ENCODE data around the gene DRG2.

DRG2 gene

DNA sequence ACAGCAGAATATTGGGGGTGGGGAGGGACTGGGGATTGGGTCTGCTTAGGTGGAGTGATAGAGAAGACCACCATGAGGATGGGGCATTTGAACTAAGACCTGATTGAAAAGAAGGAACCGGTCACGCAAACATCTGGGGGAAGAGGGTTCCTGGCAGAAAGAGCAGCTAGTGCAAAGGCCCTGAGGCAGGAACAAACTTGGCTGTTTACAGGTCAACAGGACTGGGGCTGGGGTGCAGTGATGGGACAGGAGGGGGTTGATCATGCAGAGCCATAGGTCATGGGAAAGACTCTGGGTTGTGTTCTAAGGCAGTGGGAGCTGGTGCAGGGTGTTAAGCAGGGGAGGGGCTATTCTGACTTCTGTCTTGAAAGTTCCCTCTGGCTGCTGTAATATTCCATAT is 1.9 kb downstream of the DRG2 start:
- Histone ChIP-seq H4K8ac (ENCODE audit: low read length) (peak overlapping the region; percentile 41), H3K79me1 (replicated peaks; ENCODE audit: low read length, poor library complexity, severe bottlenecking) (peaks cover 30% of the 10 kb centered on the region), H4K91ac (ENCODE audit: low read length) (no peak overlapping the region), H3K4ac (ENCODE audit: low read depth in 1 of 2, low read length in 2 of 2) (no peak overlapping the region), H2BK5ac (ENCODE audit: low read depth, low read length, poor library complexity, severe bottlenecking) (no peak overlapping the region), H3K4me2 (ENCODE audit: low read length, poor library complexity, severe bottlenecking) (no peak overlapping the region), H2BK15ac (ENCODE audit: low read depth, poor library complexity, severe bottlenecking) (peak overlapping the region; percentile 52), H3K18ac (ENCODE audit: low read depth in 1 of 2, low read length in 2 of 2) (peak overlapping the region in 1 of 2 experiments; percentile 6), H2AFZ (ENCODE audit: low read depth, low read length) (no peak overlapping the region), H3K27me3 (ENCODE audit: control insufficient read depth in 1 of 2, insufficient read depth in 1 of 2, low read length in 2 of 2) (no peaks in the 10 kb centered on the region), H3K9ac (ENCODE audit: low read length) (peak overlapping the region; percentile 95), H3K36me3 (ENCODE audit: control insufficient read depth in 1 of 2, insufficient read depth in 2 of 2, low read depth in 1 of 2, low read length in 2 of 2) (peaks cover 23 to 28% of the 10 kb centered on the region in 2 experiments), H3K14ac (ENCODE audit: low read length in 2 of 2) (no peak overlapping the region), H3K4me3 (ENCODE audit: insufficient read depth in 1 of 2, low read depth in 1 of 2, low read length in 2 of 2) (no peak overlapping the region), H2BK12ac (ENCODE audit: low read length in 2 of 2) (no peak overlapping the region), H3K27ac (ENCODE audit: low read length, poor library complexity, severe bottlenecking) (no peak overlapping the region), H3K9me3 (ENCODE audit: control insufficient read depth, low read length) (no peaks in the 10 kb centered on the region), H2AK5ac (ENCODE audit: low read length, severe bottlenecking) (no peak overlapping the region), H3K4me1 (ENCODE audit: control insufficient read depth, insufficient read depth, low read depth, low read length) (peaks cover 7% of the 10 kb centered on the region), H2BK120ac (ENCODE audit: low read depth, low read length) (no peak overlapping the region), H3K23ac (ENCODE audit: low read length in 2 of 2) (no peak overlapping the region)
- DNase-seq: peak; percentile 27
- 98% methylated on average over 2 of the region's 2 CpGs for WGBS

- no peak overlapping the region for H3K18ac ChIP-seq (ENCODE audit: low read depth in 1 of 2, low read length in 2 of 2)
- H3K4me1 ChIP-seq (ENCODE audit: control insufficient read depth, insufficient read depth, low read depth, low read length): peaks cover 5% of the 10 kb centered on the region
- H3K23ac ChIP-seq (ENCODE audit: low read length in 2 of 2): no peak overlapping the region
- H2BK120ac ChIP-seq (ENCODE audit: low read depth, low read length): no peak overlapping the region
- no peak overlapping the region for H2AK5ac ChIP-seq (ENCODE audit: low read length, severe bottlenecking)
- H4K8ac ChIP-seq (ENCODE audit: low read length): peak overlapping the region; percentile 84
- H3K36me3 ChIP-seq (ENCODE audit: control insufficient read depth in 1 of 2, insufficient read depth in 2 of 2, low read depth in 1 of 2, low read length in 2 of 2): peaks cover 49 to 60% of the 10 kb centered on the region in 2 experiments
- H3K9me3 ChIP-seq (ENCODE audit: control insufficient read depth, low read length): no peaks in the 10 kb centered on the region
- no peak overlapping the region for H3K4me3 ChIP-seq (ENCODE audit: insufficient read depth in 1 of 2, low read depth in 1 of 2, low read length in 2 of 2)
- no peak overlapping the region for H3K4ac ChIP-seq (ENCODE audit: low read depth in 1 of 2, low read length in 2 of 2)
- H3K14ac ChIP-seq (ENCODE audit: low read length in 2 of 2): no peak overlapping the region
- peak; percentile 91 for DNase-seq
- H2BK15ac ChIP-seq (ENCODE audit: low read depth, poor library complexity, severe bottlenecking): no peak overlapping the region
- peak overlapping the region in 1 of 2 experiments; percentile 47 for H2BK12ac ChIP-seq (ENCODE audit: low read length in 2 of 2)
- 78% methylated on average over 15 of the region's 15 CpGs for WGBS
- no peak overlapping the region for H2BK5ac ChIP-seq (ENCODE audit: low read depth, low read length, poor library complexity, severe bottlenecking)
- H3K27ac ChIP-seq (ENCODE audit: low read length, poor library complexity, severe bottlenecking): no peak overlapping the region
- H4K91ac ChIP-seq (ENCODE audit: low read length): peak overlapping the region; percentile 24
- H3K27me3 ChIP-seq (ENCODE audit: control insufficient read depth in 1 of 2, insufficient read depth in 1 of 2, low read length in 2 of 2): no peaks in the 10 kb centered on the region
- H2AFZ ChIP-seq (ENCODE audit: low read depth, low read length): no peak overlapping the region
- peaks cover 48% of the 10 kb centered on the region for H3K79me1 ChIP-seq (replicated peaks; ENCODE audit: low read length, poor library complexity, severe bottlenecking)
- H3K9ac ChIP-seq (ENCODE audit: low read length): no peak overlapping the region
- no peak overlapping the region for H3K4me2 ChIP-seq (ENCODE audit: low read length, poor library complexity, severe bottlenecking)
Measured at GRCh38 chr17:18093616-18094408, 6.1 kb downstream of the DRG2 start.

DNA sequence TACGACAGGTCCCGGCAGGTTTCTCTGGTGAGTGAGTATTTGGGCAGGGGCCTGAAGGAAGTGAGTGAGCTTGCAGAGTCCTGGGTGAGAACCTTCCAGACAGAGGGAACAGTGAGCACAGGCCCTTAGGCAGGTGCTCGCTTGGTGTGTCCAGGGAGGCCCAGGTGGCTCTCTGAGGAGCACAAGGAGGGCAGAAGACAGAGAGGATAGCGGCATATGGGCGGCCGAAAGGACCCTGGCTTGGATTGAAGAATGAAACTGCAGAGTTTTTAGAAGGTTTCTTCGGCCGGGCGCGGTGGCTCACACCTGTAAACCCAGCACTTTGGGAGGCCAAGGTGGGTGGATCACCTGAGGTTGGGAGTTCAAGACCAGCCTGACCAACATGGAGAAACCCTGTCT is 6.7 kb downstream of the DRG2 start:
- Histone ChIP-seq H3K4me1 (ENCODE audit: control insufficient read depth, insufficient read depth, low read depth, low read length) (peaks cover 4% of the 10 kb centered on the region), H3K79me1 (replicated peaks; ENCODE audit: low read length, poor library complexity, severe bottlenecking) (peaks cover 47% of the 10 kb centered on the region), H3K27ac (ENCODE audit: low read length, poor library complexity, severe bottlenecking) (no peak overlapping the region), H2BK15ac (ENCODE audit: low read depth, poor library complexity, severe bottlenecking) (no peak overlapping the region), H4K8ac (ENCODE audit: low read length) (peak overlapping the region; percentile 48), H2AFZ (ENCODE audit: low read depth, low read length) (no peak overlapping the region), H2AK5ac (ENCODE audit: low read length, severe bottlenecking) (no peak overlapping the region), H2BK5ac (ENCODE audit: low read depth, low read length, poor library complexity, severe bottlenecking) (no peak overlapping the region), H2BK12ac (ENCODE audit: low read length in 2 of 2) (peak overlapping the region in 1 of 2 experiments; percentile 47), H3K18ac (ENCODE audit: low read depth in 1 of 2, low read length in 2 of 2) (no peak overlapping the region), H3K4ac (ENCODE audit: low read depth in 1 of 2, low read length in 2 of 2) (no peak overlapping the region), H2BK120ac (ENCODE audit: low read depth, low read length) (no peak overlapping the region), H3K14ac (ENCODE audit: low read length in 2 of 2) (no peak overlapping the region), H3K9ac (ENCODE audit: low read length) (no peak overlapping the region), H3K4me2 (ENCODE audit: low read length, poor library complexity, severe bottlenecking) (no peak overlapping the region), H3K9me3 (ENCODE audit: control insufficient read depth, low read length) (no peaks in the 10 kb centered on the region), H3K36me3 (ENCODE audit: control insufficient read depth in 1 of 2, insufficient read depth in 2 of 2, low read depth in 1 of 2, low read length in 2 of 2) (peaks cover 54 to 66% of the 10 kb centered on the region in 2 experiments), H4K91ac (ENCODE audit: low read length) (no peak overlapping the region), H3K27me3 (ENCODE audit: control insufficient read depth in 1 of 2, insufficient read depth in 1 of 2, low read length in 2 of 2) (no peaks in the 10 kb centered on the region), H3K4me3 (ENCODE audit: insufficient read depth in 1 of 2, low read depth in 1 of 2, low read length in 2 of 2) (no peak overlapping the region), H3K23ac (ENCODE audit: low read length in 2 of 2) (no peak overlapping the region)
- no peak for DNase-seq
- WGBS: over 99% methylated on average over 8 of the region's 10 CpGs

GRCh38 chr17:18099516-18099915 is 11.8 kb downstream of the DRG2 start:
- H3K4me2 ChIP-seq (ENCODE audit: low read length, poor library complexity, severe bottlenecking): no peak overlapping the region
- no peaks in the 10 kb centered on the region for H3K27me3 ChIP-seq (ENCODE audit: control insufficient read depth in 1 of 2, insufficient read depth in 1 of 2, low read length in 2 of 2)
- no peak overlapping the region for H3K23ac ChIP-seq (ENCODE audit: low read length in 2 of 2)
- H4K91ac ChIP-seq (ENCODE audit: low read length): no peak overlapping the region
- peaks cover 2% of the 10 kb centered on the region for H3K4me1 ChIP-seq (ENCODE audit: control insufficient read depth, insufficient read depth, low read depth, low read length)
- no peak overlapping the region for H2BK120ac ChIP-seq (ENCODE audit: low read depth, low read length)
- H2AK5ac ChIP-seq (ENCODE audit: low read length, severe bottlenecking): no peak overlapping the region
- no peak overlapping the region for H2BK5ac ChIP-seq (ENCODE audit: low read depth, low read length, poor library complexity, severe bottlenecking)
- no peak overlapping the region for H2BK15ac ChIP-seq (ENCODE audit: low read depth, poor library complexity, severe bottlenecking)
- DNase-seq: no peak
- H3K4me3 ChIP-seq (ENCODE audit: insufficient read depth in 1 of 2, low read depth in 1 of 2, low read length in 2 of 2): no peak overlapping the region
- no peak overlapping the region for H3K18ac ChIP-seq (ENCODE audit: low read depth in 1 of 2, low read length in 2 of 2)
- no peak overlapping the region for H2AFZ ChIP-seq (ENCODE audit: low read depth, low read length)
- no peak overlapping the region for H3K4ac ChIP-seq (ENCODE audit: low read depth in 1 of 2, low read length in 2 of 2)
- no peak overlapping the region for H3K27ac ChIP-seq (ENCODE audit: low read length, poor library complexity, severe bottlenecking)
- H3K9ac ChIP-seq (ENCODE audit: low read length): no peak overlapping the region
- peaks cover 28% of the 10 kb centered on the region for H3K79me1 ChIP-seq (replicated peaks; ENCODE audit: low read length, poor library complexity, severe bottlenecking)
- peaks cover 77 to 78% of the 10 kb centered on the region in 2 experiments for H3K36me3 ChIP-seq (ENCODE audit: control insufficient read depth in 1 of 2, insufficient read depth in 2 of 2, low read depth in 1 of 2, low read length in 2 of 2)
- H4K8ac ChIP-seq (ENCODE audit: low read length): no peak overlapping the region
- no peak overlapping the region for H3K14ac ChIP-seq (ENCODE audit: low read length in 2 of 2)
- H3K9me3 ChIP-seq (ENCODE audit: control insufficient read depth, low read length): no peaks in the 10 kb centered on the region
- 98% methylated on average over 14 of the region's 14 CpGs for WGBS
- H2BK12ac ChIP-seq (ENCODE audit: low read length in 2 of 2): no peak overlapping the region

All from mesenchymal stem cell (in vitro differentiated cells and primary cell).